ENCODE measurements around the gene BSG. TPM values are rescaled to one million over a fixed set of nuclear protein-coding genes. Genes with fewer than 3 reads are reported as not detected.

BSG gene
- total and polyA plus RNA-seq, 9 of the 15 experiments (the other 6 are each of a cell fraction or from before 2014, with no cell fraction given), result 4.6 to 495 (median 187) TPM

DNA sequence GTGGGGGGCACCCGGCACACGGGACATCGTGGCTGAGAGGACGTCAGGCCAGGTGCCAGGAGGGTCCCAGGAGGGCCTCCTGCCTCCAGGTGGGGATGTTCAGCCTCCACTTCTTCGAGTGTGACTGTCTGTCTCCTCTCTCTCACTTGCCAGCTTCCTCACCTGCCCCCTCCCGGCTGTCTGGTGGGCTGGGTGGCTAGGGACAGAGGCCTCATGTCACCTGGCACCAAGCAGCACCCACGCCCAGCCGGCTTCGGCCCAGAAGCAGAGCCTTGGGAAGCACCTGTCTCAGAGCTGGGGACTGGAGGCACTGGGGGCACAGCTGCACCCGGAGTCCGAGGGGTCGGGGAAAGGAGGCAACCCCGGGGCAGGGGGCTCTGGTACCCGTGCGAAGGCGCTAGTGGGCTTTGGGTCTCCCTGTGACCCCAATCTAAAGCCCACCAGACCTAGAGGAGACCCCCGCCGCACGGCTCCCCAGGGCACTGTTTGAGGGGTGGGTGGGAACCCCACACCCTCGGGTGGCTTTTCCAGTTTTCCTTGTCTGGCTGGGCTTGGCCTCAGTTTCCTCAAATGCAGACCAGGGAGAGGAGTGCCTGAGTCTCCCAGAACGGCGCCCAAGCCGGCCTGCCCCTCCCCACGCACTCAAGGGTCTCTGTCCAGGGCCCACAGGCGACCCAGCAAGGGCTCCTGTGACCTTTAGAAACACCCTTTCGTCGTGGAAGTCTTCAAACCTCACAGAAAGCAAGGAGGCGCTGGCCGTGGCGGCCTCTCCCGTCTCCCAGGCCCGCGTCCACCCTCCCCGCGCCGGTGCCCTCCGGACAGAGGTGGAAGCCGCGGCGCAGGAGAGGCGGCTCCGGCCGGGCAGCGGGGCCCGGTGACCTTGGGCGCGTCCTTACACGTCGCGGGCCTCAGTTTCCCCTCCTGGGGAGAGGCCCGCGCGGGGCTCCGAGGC, 16.6 kb downstream of the BSG start (continued):
- TF ChIP-seq HSF4 (CRISPR knock-in tag; IDR thresholded peaks at IDR 0.05; ENCODE audit: borderline replicate concordance) (no peak), TRIM28 (IDR thresholded peaks at IDR 0.05) (no peak), BDP1 (IDR thresholded peaks at IDR 0.05; ENCODE audit: insufficient read depth, insufficient read length) (no peak), BRF1 (IDR thresholded peaks at IDR 0.05; ENCODE audit: borderline replicate concordance, extremely low read depth, insufficient read length) (no peak), WHSC1 (IDR thresholded peaks at IDR 0.05; ENCODE audit: low read length) (no peak), XRCC5 (IDR thresholded peaks at IDR 0.05; ENCODE audit: low read depth, low read length) (no peak), SPI1 (IDR thresholded peaks at IDR 0.05; ENCODE audit: borderline replicate concordance, low read depth, low read length) (no peak), PCBP2 (IDR thresholded peaks at IDR 0.05; ENCODE audit: low read depth, low read length, poor library complexity, severe bottlenecking) (no peak), PRMT5 (CRISPR knock-in tag; IDR thresholded peaks at IDR 0.05) (no peak), ESRRB (CRISPR knock-in tag; IDR thresholded peaks at IDR 0.05; ENCODE audit: borderline replicate concordance) (no peak), GATAD2B (IDR thresholded peaks at IDR 0.05; ENCODE audit: borderline replicate concordance) (peak; percentile 51; the same call in 1 of the 2 replicates), PTBP1 (IDR thresholded peaks at IDR 0.05; ENCODE audit: low read depth, low read length) (no peak), ZNF76 (CRISPR knock-in tag; IDR thresholded peaks at IDR 0.05; ENCODE audit: borderline replicate concordance) (no peak)
- TF ChIP-seq, protein P1, sequence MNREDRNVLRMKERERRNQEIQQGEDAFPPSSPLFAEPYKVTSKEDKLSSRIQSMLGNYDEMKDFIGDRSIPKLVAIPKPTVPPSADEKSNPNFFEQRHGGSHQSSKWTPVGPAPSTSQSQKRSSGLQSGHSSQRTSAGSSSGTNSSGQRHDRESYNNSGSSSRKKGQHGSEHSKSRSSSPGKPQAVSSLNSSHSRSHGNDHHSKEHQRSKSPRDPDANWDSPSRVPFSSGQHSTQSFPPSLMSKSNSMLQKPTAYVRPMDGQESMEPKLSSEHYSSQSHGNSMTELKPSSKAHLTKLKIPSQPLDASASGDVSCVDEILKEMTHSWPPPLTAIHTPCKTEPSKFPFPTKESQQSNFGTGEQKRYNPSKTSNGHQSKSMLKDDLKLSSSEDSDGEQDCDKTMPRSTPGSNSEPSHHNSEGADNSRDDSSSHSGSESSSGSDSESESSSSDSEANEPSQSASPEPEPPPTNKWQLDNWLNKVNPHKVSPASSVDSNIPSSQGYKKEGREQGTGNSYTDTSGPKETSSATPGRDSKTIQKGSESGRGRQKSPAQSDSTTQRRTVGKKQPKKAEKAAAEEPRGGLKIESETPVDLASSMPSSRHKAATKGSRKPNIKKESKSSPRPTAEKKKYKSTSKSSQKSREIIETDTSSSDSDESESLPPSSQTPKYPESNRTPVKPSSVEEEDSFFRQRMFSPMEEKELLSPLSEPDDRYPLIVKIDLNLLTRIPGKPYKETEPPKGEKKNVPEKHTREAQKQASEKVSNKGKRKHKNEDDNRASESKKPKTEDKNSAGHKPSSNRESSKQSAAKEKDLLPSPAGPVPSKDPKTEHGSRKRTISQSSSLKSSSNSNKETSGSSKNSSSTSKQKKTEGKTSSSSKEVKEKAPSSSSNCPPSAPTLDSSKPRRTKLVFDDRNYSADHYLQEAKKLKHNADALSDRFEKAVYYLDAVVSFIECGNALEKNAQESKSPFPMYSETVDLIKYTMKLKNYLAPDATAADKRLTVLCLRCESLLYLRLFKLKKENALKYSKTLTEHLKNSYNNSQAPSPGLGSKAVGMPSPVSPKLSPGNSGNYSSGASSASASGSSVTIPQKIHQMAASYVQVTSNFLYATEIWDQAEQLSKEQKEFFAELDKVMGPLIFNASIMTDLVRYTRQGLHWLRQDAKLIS (CRISPR knock-in tag; IDR thresholded peaks at IDR 0.05), result no peak
